Pons (tissue), 1 donor: ENCODE results near the gene UGT2B10.

ENCODE experiments used
- DNase-seq: peaks from one replicate; pipeline ENCODE4 v3.0.0-alpha.2; 2016; ENCODE audit warnings: low spot score

UGT2B10 gene

GRCh38 chr4:68871809-68872642 is 56.2 kb downstream of the UGT2B10 start:
- DNase-seq, result no peak

GRCh38 chr4:68872643-68873502 is 57.1 kb downstream of the UGT2B10 start:
- no peak for DNase-seq

- no peak for DNase-seq
Observed at GRCh38 chr4:68874507-68874906, 58.7 kb downstream of the UGT2B10 start.

- no peak for DNase-seq
Observed at GRCh38 chr4:68877555-68877954, 61.8 kb downstream of the UGT2B10 start.

GRCh38 chr4:68878048-68878447 is 62.3 kb downstream of the UGT2B10 start:
- DNase-seq, result no peak
